ENCODE data around the gene PADI6. TPM values are rescaled to one million over a fixed set of nuclear protein-coding genes. Genes with fewer than 3 reads are reported as not detected.
"Not testable (repeated sequence)": the region's sequence is repeated elsewhere in the genome, so short reads cannot be mapped to it uniquely, and the experiment has no call there.

Gene PADI6
- total RNA-seq, result not detected in 2 replicates

- no peak for DNase-seq (ENCODE audit: low spot score)
These were observed at the start of gene PADI6 for GRCh38 chr1:17371896-17372295. PADI6 (plus strand) TSS chr1:17372196; CDS start chr1:17372246, 50 bp downstream.

GRCh38 chr1:17328855-17329254 lies 43.1 kb upstream of the PADI6 start:
- no peaks in the 10 kb centered on the region for H3K4me1 Mint-ChIP-seq (ENCODE audit: low read depth)
- H3K27me3 Mint-ChIP-seq (ENCODE audit: low read depth), result peaks cover 7% of the 10 kb centered on the region
- H3K4me3 Mint-ChIP-seq (ENCODE audit: low read depth), result no peak overlapping the region
- intact Hi-C loops (cut with micrococcal nuclease), result no loop called here
- DNase-seq (ENCODE audit: low spot score), result no peak
- H3K9me3 Mint-ChIP-seq, result no peaks in the 10 kb centered on the region
- H3K27ac Mint-ChIP-seq, result no peak overlapping the region
- no peaks in the 10 kb centered on the region for H3K36me3 Mint-ChIP-seq (ENCODE audit: low read depth)

More at GRCh38 chr1:17371896-17372295, at the start of gene PADI6:
- intact Hi-C loops (cut with micrococcal nuclease), result no loop called here
- Mint-ChIP-seq H3K9me3 (no peaks in the 10 kb centered on the region), H3K4me3 (ENCODE audit: low read depth) (no peak within 1 kb of the TSS), H3K27ac (no peak within 1 kb of the TSS), H3K27me3 (ENCODE audit: low read depth) (no peaks in the 10 kb centered on the region), H3K4me1 (ENCODE audit: low read depth) (no peaks in the 10 kb centered on the region), H3K36me3 (ENCODE audit: low read depth) (no peaks in the 10 kb centered on the region)

DNA sequence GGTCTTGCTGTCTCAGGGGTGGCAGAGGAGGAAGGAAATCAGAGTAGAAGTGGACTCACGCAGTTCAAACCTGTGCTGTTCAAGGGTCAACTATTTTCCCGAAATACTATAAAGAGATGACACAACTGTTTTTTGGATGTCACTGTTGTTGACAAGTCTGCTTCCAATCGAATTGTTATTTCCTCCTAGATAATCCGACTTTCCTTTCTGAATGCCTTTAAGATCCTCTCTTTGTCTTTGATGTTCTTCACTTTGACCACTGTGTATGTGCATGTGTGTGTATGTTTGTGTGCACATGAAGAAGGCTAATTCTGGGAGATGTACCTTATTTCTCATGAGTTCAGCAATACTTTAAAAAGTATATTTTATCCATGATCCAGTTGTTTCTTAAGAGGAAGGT lies 42.4 kb upstream of the PADI6 start:
- intact Hi-C loops (cut with micrococcal nuclease), result no loop called here
- no peak overlapping the region for H3K27ac Mint-ChIP-seq
- H3K4me1 Mint-ChIP-seq (ENCODE audit: low read depth), result no peaks in the 10 kb centered on the region
- H3K27me3 Mint-ChIP-seq (ENCODE audit: low read depth), result peaks cover 5% of the 10 kb centered on the region
- no peaks in the 10 kb centered on the region for H3K36me3 Mint-ChIP-seq (ENCODE audit: low read depth)
- no peaks in the 10 kb centered on the region for H3K9me3 Mint-ChIP-seq
- no peak overlapping the region for H3K4me3 Mint-ChIP-seq (ENCODE audit: low read depth)
- no peak for DNase-seq (ENCODE audit: low spot score)

- intact Hi-C loops (cut with micrococcal nuclease), result no loop called here
- H3K27ac Mint-ChIP-seq, result no peak overlapping the region
- peaks cover 3% of the 10 kb centered on the region for H3K27me3 Mint-ChIP-seq (ENCODE audit: low read depth)
- no peaks in the 10 kb centered on the region for H3K9me3 Mint-ChIP-seq
- no peak overlapping the region for H3K4me3 Mint-ChIP-seq (ENCODE audit: low read depth)
- no peak for DNase-seq (ENCODE audit: low spot score)
- H3K36me3 Mint-ChIP-seq (ENCODE audit: low read depth), result no peaks in the 10 kb centered on the region
- no peaks in the 10 kb centered on the region for H3K4me1 Mint-ChIP-seq (ENCODE audit: low read depth)
These were observed 41.1 kb upstream of the PADI6 start for GRCh38 chr1:17330856-17331255.

DNA sequence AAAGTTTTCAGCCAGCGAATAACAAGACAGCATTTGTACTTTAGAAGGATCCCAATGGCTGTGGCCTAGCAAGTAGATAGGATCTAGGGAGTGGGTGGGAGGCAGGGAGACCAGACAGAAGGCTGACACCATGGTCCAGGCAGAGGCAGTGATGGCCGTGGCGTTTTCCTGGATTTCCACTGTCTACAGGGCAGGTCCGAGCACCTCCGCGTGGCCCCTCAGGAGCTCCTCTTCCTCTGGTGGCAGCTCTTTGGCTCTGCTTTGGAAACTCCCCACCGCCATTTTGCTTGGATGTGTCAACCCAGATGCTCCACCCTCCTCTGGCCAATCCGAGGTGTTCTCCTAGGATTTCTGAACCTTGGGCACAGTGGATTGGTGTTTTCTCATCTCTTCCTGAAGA lies 38.9 kb upstream of the PADI6 start:
- no peaks in the 10 kb centered on the region for H3K27me3 Mint-ChIP-seq (ENCODE audit: low read depth)
- H3K27ac Mint-ChIP-seq, result no peak overlapping the region
- peaks cover 2% of the 10 kb centered on the region for H3K4me1 Mint-ChIP-seq (ENCODE audit: low read depth)
- no peak overlapping the region for H3K4me3 Mint-ChIP-seq (ENCODE audit: low read depth)
- H3K9me3 Mint-ChIP-seq, result no peaks in the 10 kb centered on the region
- H3K36me3 Mint-ChIP-seq (ENCODE audit: low read depth), result no peaks in the 10 kb centered on the region
- no peak for DNase-seq (ENCODE audit: low spot score)
- intact Hi-C loops (cut with micrococcal nuclease), result no loop called here

- Mint-ChIP-seq H3K9me3 (no peaks in the 10 kb centered on the region), H3K36me3 (ENCODE audit: low read depth) (no peaks in the 10 kb centered on the region), H3K27me3 (ENCODE audit: low read depth) (no peaks in the 10 kb centered on the region), H3K4me3 (ENCODE audit: low read depth) (no peak overlapping the region), H3K27ac (no peak overlapping the region), H3K4me1 (ENCODE audit: low read depth) (peaks cover 2% of the 10 kb centered on the region)
- intact Hi-C loops (cut with micrococcal nuclease), result no loop called here
- peak; percentile 40 for DNase-seq (ENCODE audit: low spot score)
These were observed 35.9 kb upstream of the PADI6 start for GRCh38 chr1:17335821-17336710.

GRCh38 chr1:17338706-17339493 lies 33.1 kb upstream of the PADI6 start:
- Mint-ChIP-seq H3K27ac (no peak overlapping the region), H3K9me3 (no peaks in the 10 kb centered on the region), H3K36me3 (ENCODE audit: low read depth) (no peaks in the 10 kb centered on the region), H3K27me3 (ENCODE audit: low read depth) (no peaks in the 10 kb centered on the region), H3K4me3 (ENCODE audit: low read depth) (no peak overlapping the region), H3K4me1 (ENCODE audit: low read depth) (peaks cover 2% of the 10 kb centered on the region)
- intact Hi-C loops (cut with micrococcal nuclease), result no loop called here
- no peak for DNase-seq (ENCODE audit: low spot score)

DNA sequence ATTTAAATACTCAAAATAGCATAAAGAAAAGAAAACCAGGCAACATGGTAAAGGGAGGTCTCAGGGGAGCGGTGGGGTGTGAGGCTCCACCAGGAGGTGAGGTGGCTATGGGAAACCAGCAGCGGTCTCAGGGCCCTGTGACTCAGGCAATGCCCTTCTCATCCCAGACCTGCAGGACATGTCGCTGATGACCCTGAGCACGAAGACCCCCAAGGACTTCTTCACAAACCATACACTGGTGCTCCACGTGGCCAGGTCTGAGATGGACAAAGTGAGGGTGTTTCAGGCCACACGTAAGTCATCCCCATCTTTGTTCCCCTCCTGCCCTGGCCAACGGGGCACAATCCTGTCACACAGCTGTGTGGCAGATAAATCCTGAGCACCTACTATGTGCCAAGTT lies 32.5 kb upstream of the PADI6 start:
- no peak overlapping the region for H3K27ac Mint-ChIP-seq
- peaks cover 2% of the 10 kb centered on the region for H3K4me1 Mint-ChIP-seq (ENCODE audit: low read depth)
- no peaks in the 10 kb centered on the region for H3K36me3 Mint-ChIP-seq (ENCODE audit: low read depth)
- DNase-seq (ENCODE audit: low spot score), result no peak
- no peaks in the 10 kb centered on the region for H3K27me3 Mint-ChIP-seq (ENCODE audit: low read depth)
- H3K9me3 Mint-ChIP-seq, result no peaks in the 10 kb centered on the region
- H3K4me3 Mint-ChIP-seq (ENCODE audit: low read depth), result no peak overlapping the region
- intact Hi-C loops (cut with micrococcal nuclease), result no loop called here

- H3K27ac Mint-ChIP-seq, result no peak overlapping the region
- no peaks in the 10 kb centered on the region for H3K36me3 Mint-ChIP-seq (ENCODE audit: low read depth)
- no peak overlapping the region for H3K4me3 Mint-ChIP-seq (ENCODE audit: low read depth)
- no peaks in the 10 kb centered on the region for H3K9me3 Mint-ChIP-seq
- peaks cover 2% of the 10 kb centered on the region for H3K4me1 Mint-ChIP-seq (ENCODE audit: low read depth)
- no peaks in the 10 kb centered on the region for H3K27me3 Mint-ChIP-seq (ENCODE audit: low read depth)
- intact Hi-C loops (cut with micrococcal nuclease), result no loop called here
- no peak for DNase-seq (ENCODE audit: low spot score)
These were observed 31.6 kb upstream of the PADI6 start for GRCh38 chr1:17340358-17340757.

GRCh38 chr1:17342014-17342441 lies 30.0 kb upstream of the PADI6 start:
- no peak overlapping the region for H3K4me3 Mint-ChIP-seq (ENCODE audit: low read depth)
- no peak overlapping the region for H3K27ac Mint-ChIP-seq
- no peaks in the 10 kb centered on the region for H3K27me3 Mint-ChIP-seq (ENCODE audit: low read depth)
- intact Hi-C loops (cut with micrococcal nuclease), result no loop called here
- H3K36me3 Mint-ChIP-seq (ENCODE audit: low read depth), result no peaks in the 10 kb centered on the region
- H3K9me3 Mint-ChIP-seq, result no peaks in the 10 kb centered on the region
- no peaks in the 10 kb centered on the region for H3K4me1 Mint-ChIP-seq (ENCODE audit: low read depth)
- no peak for DNase-seq (ENCODE audit: low spot score)

DNA sequence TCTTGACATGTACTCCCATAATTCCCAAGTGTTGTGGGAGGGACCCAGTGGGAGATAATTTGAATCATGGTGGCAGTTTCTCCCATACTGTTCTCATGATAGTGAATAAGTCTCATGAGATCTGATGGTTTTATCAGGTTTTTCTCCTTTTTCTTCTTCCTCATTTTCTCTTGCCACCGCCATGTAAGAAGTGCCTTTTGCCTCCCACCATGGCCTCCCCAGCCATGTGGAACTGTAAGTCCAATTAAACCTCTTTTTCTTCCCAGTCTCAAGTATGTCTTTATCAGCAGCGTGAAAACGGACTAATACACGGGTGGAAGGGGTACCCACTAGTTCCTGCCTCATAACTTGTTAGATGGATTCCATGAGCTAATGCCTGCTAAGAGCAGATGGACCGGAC lies 26.5 kb upstream of the PADI6 start:
- H3K9me3 Mint-ChIP-seq; H3K4me3 Mint-ChIP-seq (ENCODE audit: low read depth); H3K36me3 Mint-ChIP-seq (ENCODE audit: low read depth); DNase-seq (ENCODE audit: low spot score); H3K27ac Mint-ChIP-seq; H3K27me3 Mint-ChIP-seq (ENCODE audit: low read depth); H3K4me1 Mint-ChIP-seq (ENCODE audit: low read depth); intact Hi-C loops (cut with micrococcal nuclease): not testable (repeated sequence)

DNA sequence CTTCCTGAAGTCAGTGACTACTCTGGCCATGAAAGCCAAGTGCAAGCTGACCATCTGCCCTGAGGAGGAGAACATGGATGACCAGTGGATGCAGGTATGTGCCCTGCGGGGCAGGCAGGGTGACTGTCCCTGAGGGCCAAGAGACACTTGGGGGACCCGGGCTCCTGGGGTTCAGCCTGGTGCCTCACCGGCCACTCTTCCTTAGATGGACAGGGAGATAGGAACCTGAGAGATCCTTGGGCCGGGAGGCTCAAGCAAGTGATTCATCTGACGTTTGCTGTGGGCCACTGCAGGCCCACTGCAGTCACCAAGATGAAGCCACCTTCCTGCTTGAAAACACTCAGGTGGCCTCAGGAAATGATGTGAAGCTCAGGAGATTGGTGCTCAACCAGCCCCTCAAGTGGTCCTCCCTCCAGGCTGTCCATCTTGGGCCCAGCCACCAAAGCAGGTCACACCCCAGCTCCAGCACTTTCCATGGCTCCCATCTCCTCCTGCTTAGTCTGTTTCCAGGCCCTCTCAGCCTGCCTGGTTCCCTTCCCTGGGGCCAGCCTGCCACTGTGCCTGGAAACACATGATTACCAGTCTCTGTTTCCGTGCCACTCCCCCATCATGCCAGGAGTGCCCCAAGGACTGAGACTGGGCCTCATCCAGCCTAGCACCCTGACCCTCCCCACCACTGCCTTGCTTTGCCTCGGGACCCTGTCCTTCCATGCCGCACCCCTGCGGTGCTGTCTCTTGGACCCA lies 25.8 kb upstream of the PADI6 start:
- Mint-ChIP-seq H3K36me3 (ENCODE audit: low read depth) (no peaks in the 10 kb centered on the region), H3K9me3 (no peaks in the 10 kb centered on the region), H3K4me3 (ENCODE audit: low read depth) (no peak overlapping the region), H3K27me3 (ENCODE audit: low read depth) (no peaks in the 10 kb centered on the region), H3K4me1 (ENCODE audit: low read depth) (peaks cover 2% of the 10 kb centered on the region), H3K27ac (no peak overlapping the region)
- no peak for DNase-seq (ENCODE audit: low spot score)
- intact Hi-C loops (cut with micrococcal nuclease), result no loop called here
